GM12865 (cell line): Measurements from ENCODE around the gene SNX19.

Source experiments
- DNase-seq: peaks from one replicate; pipeline ENCODE4 v3.0.0; 2010; ENCODE audit warnings: low read depth
- H3K4me3 ChIP-seq: 2 replicates; pipeline ENCODE4 v1.5.1; 2011; ENCODE audit warnings: mild to moderate bottlenecking, low read depth, low read length, control low read depth
- TF ChIP-seq, protein P1 (sequence below): IDR thresholded peaks from 2 replicates; pipeline ENCODE4 v1.5.1; 2011; ENCODE audit warnings: low read length, control low read depth, low read depth, inconsistent platforms; ENCODE audit not compliant: insufficient read depth; ENCODE audit errors: missing control alignments

The SNX19 gene

DNA sequence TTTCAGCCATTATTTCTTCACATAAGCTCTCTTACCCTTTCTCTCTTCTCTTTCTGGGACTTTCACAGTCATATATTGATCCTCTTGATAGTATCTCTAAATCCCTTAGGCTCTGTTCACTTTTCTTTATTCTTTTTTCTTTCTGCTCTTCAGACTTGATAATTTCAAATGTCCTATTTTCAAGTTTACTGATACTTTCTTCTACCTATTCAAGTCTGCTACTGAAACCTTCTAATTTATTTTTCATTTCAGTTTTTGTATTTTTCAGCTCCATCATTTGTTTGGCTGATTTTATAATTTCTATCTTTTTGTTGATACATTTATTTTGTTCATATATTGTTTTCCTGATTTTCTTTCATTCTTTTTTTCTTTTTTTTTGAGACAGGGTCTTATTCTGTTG lies 79.1 kb downstream of the SNX19 start:
- TF ChIP-seq, protein P1, sequence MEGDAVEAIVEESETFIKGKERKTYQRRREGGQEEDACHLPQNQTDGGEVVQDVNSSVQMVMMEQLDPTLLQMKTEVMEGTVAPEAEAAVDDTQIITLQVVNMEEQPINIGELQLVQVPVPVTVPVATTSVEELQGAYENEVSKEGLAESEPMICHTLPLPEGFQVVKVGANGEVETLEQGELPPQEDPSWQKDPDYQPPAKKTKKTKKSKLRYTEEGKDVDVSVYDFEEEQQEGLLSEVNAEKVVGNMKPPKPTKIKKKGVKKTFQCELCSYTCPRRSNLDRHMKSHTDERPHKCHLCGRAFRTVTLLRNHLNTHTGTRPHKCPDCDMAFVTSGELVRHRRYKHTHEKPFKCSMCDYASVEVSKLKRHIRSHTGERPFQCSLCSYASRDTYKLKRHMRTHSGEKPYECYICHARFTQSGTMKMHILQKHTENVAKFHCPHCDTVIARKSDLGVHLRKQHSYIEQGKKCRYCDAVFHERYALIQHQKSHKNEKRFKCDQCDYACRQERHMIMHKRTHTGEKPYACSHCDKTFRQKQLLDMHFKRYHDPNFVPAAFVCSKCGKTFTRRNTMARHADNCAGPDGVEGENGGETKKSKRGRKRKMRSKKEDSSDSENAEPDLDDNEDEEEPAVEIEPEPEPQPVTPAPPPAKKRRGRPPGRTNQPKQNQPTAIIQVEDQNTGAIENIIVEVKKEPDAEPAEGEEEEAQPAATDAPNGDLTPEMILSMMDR = no peak
- no peak for DNase-seq
- no peak overlapping the region for H3K4me3 ChIP-seq

DNA sequence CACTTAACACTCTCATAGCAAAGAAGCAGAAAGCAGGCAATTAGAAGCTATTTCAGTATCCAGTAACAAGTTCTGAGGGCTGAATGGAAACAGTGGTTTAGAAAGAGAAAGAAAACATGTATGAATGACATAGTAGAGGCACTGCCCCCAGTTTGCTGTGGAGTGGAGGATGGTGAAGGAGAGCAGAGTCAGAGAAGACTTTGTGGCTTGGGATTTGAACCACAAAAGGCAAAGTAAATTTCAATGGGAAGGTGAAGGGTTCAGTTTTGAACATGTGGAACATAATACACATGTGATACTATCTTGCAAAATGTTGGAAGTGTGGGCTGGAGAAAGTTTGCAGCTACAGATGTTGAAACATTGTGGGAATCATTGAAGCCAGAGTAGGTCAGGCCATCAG lies 81.4 kb downstream of the SNX19 start:
- TF ChIP-seq, protein P1 = no peak
- peak; percentile 14 for DNase-seq

DNA sequence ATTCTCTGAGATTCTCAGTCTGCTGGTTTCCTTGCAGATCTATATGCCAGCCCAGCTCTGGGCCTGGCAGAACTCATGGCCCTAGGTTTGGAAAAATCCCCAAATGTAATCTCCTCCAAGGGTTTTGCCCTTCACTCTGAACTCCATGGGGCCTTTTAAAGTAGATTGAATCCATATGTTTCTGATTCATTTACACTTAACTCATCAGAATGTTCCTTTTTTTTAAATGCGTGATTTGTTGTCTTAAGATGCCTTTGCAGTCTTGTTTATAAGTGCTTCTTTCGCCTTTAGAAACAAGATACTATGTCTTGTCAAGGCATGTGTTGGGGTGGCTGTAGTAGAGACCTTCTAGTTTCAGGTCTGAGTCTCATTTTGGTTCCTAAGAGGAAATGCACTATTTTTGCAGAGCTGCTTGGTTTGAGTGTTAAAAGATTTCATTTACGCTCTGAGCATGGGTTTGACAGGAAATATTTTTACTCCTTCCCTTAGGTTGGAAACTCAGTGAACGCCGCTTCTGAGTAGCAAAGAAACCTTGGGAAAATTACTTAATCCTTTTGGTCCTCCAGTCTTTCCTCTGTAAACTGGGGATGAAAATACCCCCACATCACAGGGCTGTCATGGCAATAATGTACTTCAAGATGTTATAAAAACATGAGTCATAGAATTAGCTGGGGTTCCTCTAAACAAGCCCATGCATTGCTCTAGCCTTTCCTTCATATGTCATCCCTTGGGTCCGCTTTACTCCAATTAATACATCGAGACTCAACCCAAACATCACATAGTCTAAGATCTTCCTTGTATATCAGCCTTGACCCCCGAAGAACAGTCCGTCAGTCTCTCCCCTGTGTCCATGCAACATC lies 83.5 kb downstream of the SNX19 start:
- no peak overlapping the region for H3K4me3 ChIP-seq
- TF ChIP-seq, protein P1 = no peak
- peak; percentile 74 for DNase-seq

More for the DNA sequence above, 81.4 kb downstream of the SNX19 start:
- no peak overlapping the region for H3K4me3 ChIP-seq

- no peak overlapping the region for H3K4me3 ChIP-seq
- TF ChIP-seq, protein P1 = no peak
- no peak for DNase-seq
Measured at GRCh38 chr11:130831976-130832375, 84.3 kb downstream of the SNX19 start.

GRCh38 chr11:130831506-130831905 lies 84.8 kb downstream of the SNX19 start:
- peak; percentile 84 for DNase-seq
- TF ChIP-seq, protein P1 = no peak
- no peak overlapping the region for H3K4me3 ChIP-seq

GRCh38 chr11:130830566-130830965 lies 85.7 kb downstream of the SNX19 start:
- H3K4me3 ChIP-seq = no peak overlapping the region
- TF ChIP-seq, protein P1 = no peak
- DNase-seq = no peak
